CD4-positive, alpha-beta T cell treated with Interleukin-4 for 1 hour (primary cell): ENCODE measurements around the gene BRINP2.

ENCODE experiments used
- DNase-seq, 2 donors: peaks; one replicate each; pipeline ENCODE4 v3.0.0-alpha.2; 2020 to 2022

Gene BRINP2

GRCh38 chr1:177171536-177172123 lies 872 bp downstream of the BRINP2 start:
- no peak for DNase-seq

- DNase-seq: no peak
Observed at GRCh38 chr1:177172272-177172671, 1.5 kb downstream of the BRINP2 start.

- no peak for DNase-seq
Observed at GRCh38 chr1:177172866-177173265, 2.1 kb downstream of the BRINP2 start.

- no peak for DNase-seq
Observed at GRCh38 chr1:177173976-177174375, 3.2 kb downstream of the BRINP2 start.

GRCh38 chr1:177174921-177175634 lies 4.3 kb downstream of the BRINP2 start:
- no peak for DNase-seq

GRCh38 chr1:177181280-177181630 lies 10.5 kb downstream of the BRINP2 start:
- no peak for DNase-seq

GRCh38 chr1:177181631-177182291 lies 11.0 kb downstream of the BRINP2 start:
- no peak for DNase-seq

GRCh38 chr1:177183836-177184235 lies 13.1 kb downstream of the BRINP2 start:
- DNase-seq: no peak

- no peak for DNase-seq
Observed at GRCh38 chr1:177185209-177185608, 14.5 kb downstream of the BRINP2 start.

GRCh38 chr1:177186639-177187038 lies 15.9 kb downstream of the BRINP2 start:
- no peak for DNase-seq

- DNase-seq: no peak
Observed at GRCh38 chr1:177190308-177190970, 19.7 kb downstream of the BRINP2 start.

- DNase-seq: no peak
Observed at GRCh38 chr1:177198243-177198642, 27.5 kb downstream of the BRINP2 start.

GRCh38 chr1:177200290-177200689 lies 29.5 kb downstream of the BRINP2 start:
- no peak for DNase-seq

GRCh38 chr1:177206831-177207355 lies 36.1 kb downstream of the BRINP2 start:
- DNase-seq: no peak

- no peak for DNase-seq
Observed at GRCh38 chr1:177208920-177209319, 38.2 kb downstream of the BRINP2 start.

- no peak for DNase-seq
Observed at GRCh38 chr1:177209357-177209756, 38.6 kb downstream of the BRINP2 start.

- no peak for DNase-seq
Observed at GRCh38 chr1:177210071-177210470, 39.3 kb downstream of the BRINP2 start.

GRCh38 chr1:177211231-177211630 lies 40.5 kb downstream of the BRINP2 start:
- no peak for DNase-seq

GRCh38 chr1:177216587-177217202 lies 45.9 kb downstream of the BRINP2 start:
- no peak for DNase-seq

- no peak for DNase-seq
Observed at GRCh38 chr1:177219554-177220458, 49.0 kb downstream of the BRINP2 start.

- DNase-seq: no peak
Observed at GRCh38 chr1:177223359-177223758, 52.6 kb downstream of the BRINP2 start.
